Measurements from ENCODE around the gene ASB1.

GRCh38 chr2:238461916-238462315 lies 35.2 kb downstream of the ASB1 start:
- no peak for TF ChIP-seq POLR2AphosphoS5 (IDR thresholded peaks at IDR 0.05)
- no peak for TF ChIP-seq CTCF (IDR thresholded peaks at IDR 0.05)
